KOPT-K1 (cell line): ENCODE results near the gene SUCLG2.

Experiments used
- H3K27ac ChIP-seq: fragments of 200-600 bp; sonication (generic); 2 replicates; pipeline ENCODE4 v1.5.1; 2016; ENCODE audit warnings: antibody characterized with exemption, mild to moderate bottlenecking, low read depth, low read length; ENCODE audit not compliant: poor library complexity, severe bottlenecking
- H3K36me3 ChIP-seq: fragments of 200-600 bp; sonication (generic); 2 replicates; pipeline ENCODE4 v1.5.1; 2017; ENCODE audit warnings: antibody characterized with exemption, mild to moderate bottlenecking, low read length, moderate library complexity; ENCODE audit not compliant: insufficient read depth
- H3K9me3 ChIP-seq: fragments of 200-600 bp; sonication (generic); 2 replicates; pipeline ENCODE4 v1.5.1; 2017; ENCODE audit warnings: antibody characterized with exemption, low read length, mild to moderate bottlenecking; ENCODE audit not compliant: insufficient read depth, poor library complexity, severe bottlenecking

The SUCLG2 gene

DNA sequence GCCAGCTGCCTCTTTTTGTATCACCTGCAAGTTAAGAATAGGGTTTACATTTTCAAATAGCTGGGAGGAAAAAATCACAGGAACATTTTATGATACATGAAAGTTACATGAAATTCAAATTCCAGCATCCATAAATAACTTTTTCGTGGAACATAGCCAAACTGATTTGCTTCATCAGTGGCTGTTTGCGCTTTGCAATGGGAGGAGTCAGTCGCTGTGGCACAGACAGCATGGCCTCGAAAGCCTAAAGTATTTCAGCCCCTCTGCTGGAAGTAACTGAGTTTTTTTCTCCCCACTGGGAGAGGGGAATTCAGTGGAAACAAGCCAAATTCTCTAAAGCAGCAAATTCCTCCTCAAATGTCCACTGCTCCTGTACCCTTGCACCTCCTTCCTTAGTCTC lies 271.9 kb downstream of the SUCLG2 start:
- H3K36me3 ChIP-seq = no peaks in the 10 kb centered on the region
- H3K9me3 ChIP-seq = no peaks in the 10 kb centered on the region
- H3K27ac ChIP-seq = no peak overlapping the region

DNA sequence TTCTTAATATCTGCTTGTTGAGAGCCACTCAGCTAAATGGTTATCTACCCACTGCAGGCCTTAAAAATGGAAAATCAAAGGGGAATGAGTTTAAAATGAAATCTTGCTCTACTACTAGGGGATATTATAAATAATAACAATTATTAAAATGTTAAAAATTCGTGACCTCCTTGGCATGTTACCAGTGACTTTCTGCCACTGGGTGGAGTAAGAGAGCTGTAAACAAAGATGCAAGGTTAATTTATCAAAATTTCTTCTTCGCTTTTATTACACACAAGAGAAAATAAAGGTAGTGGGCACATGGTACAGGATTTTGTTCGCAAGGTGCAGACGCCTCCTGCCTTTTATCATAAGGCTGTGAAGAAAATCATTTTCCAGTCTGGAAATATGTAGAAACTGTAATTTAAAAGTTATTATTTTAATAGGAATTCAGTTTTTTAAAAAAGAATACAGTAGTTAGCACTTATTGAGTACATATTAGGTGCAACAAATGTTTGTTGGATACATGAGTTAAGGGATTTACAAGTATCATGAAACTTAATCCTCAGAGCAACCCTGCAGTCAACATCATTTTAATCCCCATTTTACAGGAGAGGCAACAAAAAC lies 272.6 kb downstream of the SUCLG2 start:
- no peak overlapping the region for H3K27ac ChIP-seq
- H3K9me3 ChIP-seq = no peaks in the 10 kb centered on the region
- no peaks in the 10 kb centered on the region for H3K36me3 ChIP-seq

DNA sequence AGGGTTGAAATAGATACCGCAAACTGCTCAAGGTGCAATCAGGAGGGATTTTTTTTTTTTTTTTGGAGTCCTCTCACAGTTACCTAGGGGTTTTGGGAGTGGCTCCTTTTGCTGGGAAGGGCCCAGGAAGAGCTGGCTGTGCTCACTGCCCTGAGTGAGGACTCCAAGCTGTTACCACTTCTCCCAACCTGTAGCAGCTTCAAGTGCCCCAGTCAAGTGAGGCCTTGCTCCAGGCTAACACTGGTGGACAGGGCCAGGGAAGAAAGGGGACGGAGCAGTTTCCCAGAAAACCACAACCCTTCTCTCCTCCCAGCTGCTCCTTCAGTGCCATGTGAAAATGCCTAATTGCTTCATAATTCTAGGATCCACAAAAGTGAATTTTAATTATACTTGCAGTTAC lies 274.3 kb downstream of the SUCLG2 start:
- Histone ChIP-seq H3K9me3 (no peaks in the 10 kb centered on the region), H3K27ac (no peak overlapping the region), H3K36me3 (no peaks in the 10 kb centered on the region)

DNA sequence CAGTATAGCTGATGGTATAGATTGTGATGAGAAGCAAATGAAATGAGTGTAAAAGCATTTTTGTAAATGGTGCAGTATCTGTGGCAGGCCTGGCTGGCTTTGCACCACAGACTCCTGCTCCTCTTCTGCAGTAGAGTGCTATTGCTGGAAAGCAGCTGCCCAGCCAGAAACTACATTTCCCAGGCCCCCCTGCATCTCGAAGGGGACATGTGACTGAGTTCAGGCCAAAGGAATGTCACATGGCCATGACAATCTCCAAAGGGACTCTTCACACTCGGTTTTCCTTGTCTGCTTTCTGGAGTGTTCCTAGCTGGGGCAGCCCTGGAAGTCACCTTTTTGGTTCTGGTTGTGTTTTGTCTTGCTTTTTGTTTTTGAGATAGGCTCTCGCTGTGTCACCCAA lies 277.1 kb downstream of the SUCLG2 start:
- H3K9me3 ChIP-seq = no peaks in the 10 kb centered on the region
- H3K36me3 ChIP-seq = no peaks in the 10 kb centered on the region
- H3K27ac ChIP-seq = no peak overlapping the region

DNA sequence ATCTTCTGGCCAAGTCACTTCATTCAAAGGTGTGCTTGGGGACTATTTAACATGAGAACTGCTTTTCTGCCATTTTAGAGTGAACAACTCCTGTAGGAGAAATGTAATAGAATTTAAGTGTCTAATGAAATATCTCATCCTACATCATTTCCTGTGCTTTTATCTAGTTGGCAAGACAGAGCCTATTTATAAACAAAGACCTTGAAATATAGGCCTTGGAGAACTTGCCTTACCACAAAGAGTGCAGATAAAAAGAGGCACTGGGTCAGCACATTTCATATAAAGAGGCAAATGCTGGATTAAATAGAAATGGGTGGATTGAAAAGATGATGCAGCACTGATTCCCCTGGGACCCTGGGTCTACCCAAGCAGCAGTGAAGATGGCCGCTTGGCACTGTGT lies 278.0 kb downstream of the SUCLG2 start:
- Histone ChIP-seq H3K36me3 (no peaks in the 10 kb centered on the region), H3K9me3 (no peaks in the 10 kb centered on the region)

DNA sequence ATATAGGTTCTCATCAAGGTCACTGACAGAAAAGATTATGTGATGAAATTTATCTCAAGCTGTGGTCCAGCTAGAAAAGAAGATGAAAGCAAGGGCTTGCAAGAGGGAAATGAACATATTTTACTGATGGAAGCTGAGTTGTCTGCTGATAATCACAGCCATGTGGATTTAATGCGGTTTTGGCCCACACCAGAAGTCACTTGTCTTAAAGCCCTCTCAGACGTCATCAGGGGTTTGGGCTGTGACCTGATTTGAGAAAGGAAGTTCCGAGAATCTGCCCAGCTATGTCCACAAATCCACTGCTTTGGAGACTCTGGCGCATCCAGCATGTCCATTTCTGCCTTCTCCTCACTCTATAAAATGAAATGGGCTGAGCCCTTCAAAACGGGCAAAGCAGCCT lies 278.4 kb downstream of the SUCLG2 start:
- Histone ChIP-seq H3K9me3 (no peaks in the 10 kb centered on the region), H3K36me3 (no peaks in the 10 kb centered on the region), H3K27ac (no peak overlapping the region)

More for the DNA sequence above, 278.0 kb downstream of the SUCLG2 start:
- H3K27ac ChIP-seq = no peak overlapping the region

DNA sequence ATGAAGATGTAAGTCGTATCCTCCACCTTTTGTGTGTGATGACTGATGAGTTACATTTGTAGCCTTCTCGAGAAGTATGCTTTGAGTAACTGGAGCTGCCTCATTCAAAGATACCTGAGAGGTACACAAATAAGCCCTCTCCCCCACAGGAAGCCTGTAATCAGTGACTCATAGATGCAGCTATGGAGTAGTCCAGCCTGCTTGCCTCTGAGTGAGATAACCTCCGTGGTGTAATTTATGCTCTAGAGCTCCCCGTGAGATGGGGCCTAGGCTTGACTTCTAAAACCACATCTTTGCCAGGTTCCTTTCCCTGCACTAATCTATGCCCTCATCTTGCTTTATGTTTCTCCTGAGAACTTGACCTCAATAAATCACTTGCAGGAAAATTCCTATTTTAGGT lies 291.7 kb downstream of the SUCLG2 start:
- Histone ChIP-seq H3K27ac (peak overlapping the region; percentile 11), H3K36me3 (no peaks in the 10 kb centered on the region), H3K9me3 (no peaks in the 10 kb centered on the region)

DNA sequence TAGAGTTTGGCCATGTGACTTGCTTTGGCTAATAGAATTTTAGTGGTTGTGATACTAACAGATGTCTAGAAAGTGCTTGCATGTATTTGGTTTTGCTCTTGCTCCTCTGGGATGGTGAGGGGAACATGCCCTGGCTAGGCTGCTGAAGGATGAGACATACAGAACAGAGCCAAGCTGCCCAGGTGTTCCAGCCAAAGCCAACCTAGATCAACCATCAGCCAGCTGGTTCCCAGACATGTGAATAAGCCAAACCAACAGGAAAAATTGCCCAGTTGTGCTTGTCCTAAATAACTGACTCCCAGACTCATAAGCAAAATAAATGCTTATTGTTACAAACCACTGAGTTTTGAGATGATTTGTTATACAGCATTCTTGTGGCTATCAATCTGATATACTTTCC lies 292.6 kb downstream of the SUCLG2 start:
- Histone ChIP-seq H3K9me3 (no peaks in the 10 kb centered on the region), H3K27ac (no peak overlapping the region), H3K36me3 (no peaks in the 10 kb centered on the region)

DNA sequence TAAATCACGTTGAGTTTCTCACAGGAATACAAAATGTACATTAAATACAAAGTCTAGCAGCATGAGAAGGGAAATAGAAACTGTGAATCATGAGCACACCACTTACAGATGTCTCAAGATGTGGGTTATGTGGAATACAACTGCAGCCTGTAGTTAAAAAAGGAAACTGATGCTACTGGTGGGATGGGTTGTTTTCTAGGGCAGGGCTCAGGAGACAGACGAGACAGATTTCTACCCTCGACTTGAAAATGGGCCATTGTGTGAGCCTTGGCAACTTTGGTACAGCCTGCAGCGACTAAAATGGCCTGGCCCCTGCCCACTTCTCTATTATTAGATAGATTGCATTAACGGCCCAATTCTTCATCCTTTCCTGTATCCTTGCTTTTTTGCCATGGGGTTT lies 293.1 kb downstream of the SUCLG2 start:
- no peaks in the 10 kb centered on the region for H3K36me3 ChIP-seq
- no peak overlapping the region for H3K27ac ChIP-seq
- no peaks in the 10 kb centered on the region for H3K9me3 ChIP-seq

DNA sequence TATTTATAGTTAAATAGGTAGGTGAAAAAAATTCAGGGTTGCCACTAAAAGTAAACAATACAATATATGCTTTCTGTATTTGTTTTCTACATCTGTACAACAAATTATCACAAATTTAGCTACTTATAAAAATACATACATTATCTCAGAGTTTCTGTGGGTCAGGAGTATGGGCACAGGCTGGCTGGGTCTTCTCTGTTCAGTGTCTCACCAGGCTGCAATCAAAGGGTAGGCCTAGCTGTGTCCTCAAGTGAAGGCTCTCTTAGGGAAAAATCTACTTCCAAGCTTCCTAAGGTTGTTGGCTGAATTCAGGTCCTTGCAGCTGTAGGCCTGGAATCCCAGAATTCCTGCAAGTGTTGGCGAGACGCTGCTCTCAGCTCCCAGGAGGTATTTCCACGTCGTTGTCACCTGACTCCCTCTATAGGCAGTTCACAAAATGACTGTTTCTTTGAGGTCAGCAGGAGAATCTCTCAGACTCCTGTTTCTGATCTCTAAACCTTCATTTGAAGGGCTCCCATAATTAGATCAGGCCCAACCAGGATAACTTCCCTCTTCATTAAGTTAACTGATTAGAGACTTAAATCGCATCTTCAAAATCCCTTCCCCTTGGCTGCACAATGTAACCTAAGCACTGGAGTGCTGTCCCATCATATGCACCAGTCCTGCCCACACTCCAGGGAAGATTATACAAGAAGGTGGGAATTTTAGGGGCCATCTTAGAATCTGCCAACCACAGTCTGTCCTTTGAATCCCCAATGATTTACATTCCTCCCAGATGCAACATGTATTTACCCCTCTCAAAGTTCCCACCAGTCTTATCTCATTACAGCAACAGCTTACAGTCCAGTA lies 296.6 kb downstream of the SUCLG2 start:
- no peaks in the 10 kb centered on the region for H3K9me3 ChIP-seq
- H3K27ac ChIP-seq = no peak overlapping the region
- H3K36me3 ChIP-seq = no peaks in the 10 kb centered on the region

DNA sequence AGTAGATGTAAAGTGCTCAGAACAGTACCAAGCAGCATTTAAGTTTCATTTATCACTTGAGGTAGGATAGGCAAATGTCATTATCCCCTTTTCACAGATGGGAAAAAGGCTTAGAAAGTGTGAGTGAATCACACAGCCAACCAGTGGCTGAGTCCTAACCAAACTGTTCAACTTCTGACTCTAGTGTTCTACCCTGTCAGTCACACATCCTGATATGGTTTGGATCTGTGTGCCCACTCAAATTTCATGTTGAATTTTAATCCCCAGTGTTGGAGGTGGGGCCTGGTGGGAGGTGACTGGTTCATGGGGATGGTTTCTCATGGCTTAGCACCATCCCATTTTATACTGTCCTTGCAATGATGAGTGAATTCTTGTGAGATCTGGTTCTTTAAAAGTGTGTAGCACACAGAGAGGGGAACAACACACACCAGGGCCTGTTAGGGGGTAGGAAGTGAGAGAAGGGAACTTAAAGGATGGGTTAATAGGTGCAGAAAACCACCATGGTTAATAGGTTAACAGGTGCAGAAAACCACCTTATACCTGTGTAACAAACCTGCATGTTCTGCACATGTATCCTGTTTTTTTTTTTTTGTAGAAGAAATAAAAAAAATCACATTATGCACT lies 304.7 kb downstream of the SUCLG2 start:
- no peak overlapping the region for H3K27ac ChIP-seq
- peaks cover 10% of the 10 kb centered on the region for H3K9me3 ChIP-seq
- no peaks in the 10 kb centered on the region for H3K36me3 ChIP-seq

DNA sequence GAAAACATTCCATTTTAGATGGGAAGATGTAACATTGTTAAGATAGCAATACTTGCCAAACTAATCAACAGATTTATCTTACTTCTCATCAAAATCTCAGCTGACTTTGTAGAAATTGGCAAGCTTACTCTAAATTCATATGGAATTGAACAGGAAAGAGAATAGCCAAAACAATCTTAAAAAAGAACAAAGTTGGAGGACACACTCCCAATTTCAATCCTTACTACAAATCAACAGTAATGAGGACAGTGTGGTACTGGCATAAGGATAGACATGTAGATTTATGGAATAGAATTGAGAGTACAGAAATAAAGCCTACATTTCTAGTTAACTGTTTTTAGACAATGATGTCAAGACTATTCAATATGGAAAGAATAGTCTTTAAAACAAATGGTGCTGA lies 308.3 kb downstream of the SUCLG2 start:
- H3K36me3 ChIP-seq = no peaks in the 10 kb centered on the region
- peaks cover 10% of the 10 kb centered on the region for H3K9me3 ChIP-seq
- no peak overlapping the region for H3K27ac ChIP-seq

DNA sequence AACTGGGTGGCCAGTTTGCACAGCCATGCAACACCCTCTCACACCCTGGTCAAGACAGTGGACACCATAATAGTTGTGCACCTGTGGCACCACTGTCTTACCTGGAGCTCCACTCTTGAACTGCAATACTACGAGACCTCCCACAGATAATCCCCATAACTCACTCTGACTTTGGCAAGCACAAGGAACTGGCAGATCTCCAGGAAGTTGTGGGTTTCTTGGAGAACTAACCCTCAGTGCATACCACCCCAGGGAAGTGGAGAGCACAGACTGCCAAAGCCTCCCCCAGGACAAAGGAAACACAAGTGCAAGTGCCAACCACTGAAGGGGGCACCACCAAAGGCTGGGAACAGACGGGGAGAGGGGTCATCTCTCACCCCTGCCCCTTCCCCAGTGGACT lies 318.6 kb downstream of the SUCLG2 start:
- H3K9me3 ChIP-seq = no peaks in the 10 kb centered on the region

DNA sequence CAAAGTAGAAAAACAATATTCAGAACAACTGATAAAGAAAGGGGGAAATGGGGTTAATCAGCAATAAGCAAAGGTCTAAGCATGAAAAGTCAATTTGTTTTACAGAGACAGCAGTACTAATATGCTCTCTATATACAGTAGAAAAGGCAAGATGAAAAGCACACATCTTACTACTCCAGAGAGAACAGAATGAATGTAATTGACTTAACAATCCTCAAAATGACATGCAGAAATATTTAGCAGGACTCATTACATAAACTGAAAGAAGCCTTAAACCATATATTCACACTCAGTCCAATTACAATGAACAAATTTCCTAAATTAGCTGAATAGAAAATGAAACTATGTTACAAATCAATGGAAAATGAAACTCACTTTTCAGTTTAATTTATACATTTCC lies 319.8 kb downstream of the SUCLG2 start:
- Histone ChIP-seq H3K27ac (no peak overlapping the region), H3K36me3 (no peaks in the 10 kb centered on the region), H3K9me3 (no peaks in the 10 kb centered on the region)

More for the DNA sequence above, 318.6 kb downstream of the SUCLG2 start:
- Histone ChIP-seq H3K36me3 (no peaks in the 10 kb centered on the region), H3K27ac (no peak overlapping the region)

DNA sequence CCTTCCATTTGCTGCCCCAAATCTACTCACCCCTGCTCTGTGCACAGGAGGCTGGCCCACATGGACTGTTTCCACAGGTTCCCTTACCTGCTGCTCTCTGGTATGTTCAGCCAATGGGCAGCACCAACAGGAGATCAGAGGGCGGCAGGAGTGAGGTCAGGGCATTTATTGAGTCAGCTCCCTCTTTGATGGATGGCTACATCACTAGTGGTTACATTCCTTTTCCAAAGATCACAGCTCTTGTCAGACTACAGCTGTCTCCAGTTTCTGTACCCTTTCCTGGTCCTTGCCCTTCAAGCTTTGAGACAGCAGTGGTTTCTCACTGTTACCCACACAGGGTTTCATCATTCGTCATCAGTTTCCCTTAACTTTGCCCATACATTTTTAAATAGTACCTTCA lies 325.1 kb downstream of the SUCLG2 start:
- Histone ChIP-seq H3K36me3 (no peaks in the 10 kb centered on the region), H3K27ac (no peak overlapping the region), H3K9me3 (no peaks in the 10 kb centered on the region)
